H9 (cell line): ENCODE data around the gene RFC4. TPM values are rescaled to one million over a fixed set of nuclear protein-coding genes. Genes with fewer than 3 reads are reported as not detected.

Experiments used
- DNase-seq: peaks from one replicate; pipeline ENCODE4 v3.0.0-alpha.2; 2017
- H2AFZ ChIP-seq: one replicate; pipeline ENCODE4 v1.6.1; 2013; ENCODE audit warnings: mild to moderate bottlenecking, low read length, control low read depth, moderate library complexity
- H2AK5ac ChIP-seq: 2 replicates; pipeline ENCODE4 v1.6.1; 2013; ENCODE audit warnings: low read length, control low read depth, mixed read lengths; ENCODE audit not compliant: insufficient read length
- H2BK120ac ChIP-seq: one replicate; pipeline ENCODE4 v1.6.1; 2013; ENCODE audit warnings: low read depth, mild to moderate bottlenecking, low read length, control low read depth, inconsistent platforms; ENCODE audit not compliant: poor library complexity, severe bottlenecking
- H2BK12ac ChIP-seq: 2 replicates; pipeline ENCODE4 v1.6.1; 2013; ENCODE audit warnings: low read length, control low read depth, mixed read lengths, low read depth; ENCODE audit not compliant: insufficient read length
- H2BK15ac ChIP-seq: 2 replicates; pipeline ENCODE4 v1.6.1; 2013; ENCODE audit warnings: low read depth, low read length, control low read depth
- H2BK20ac ChIP-seq: one replicate; pipeline ENCODE4 v1.6.1; 2013; ENCODE audit warnings: low read depth, mild to moderate bottlenecking, low read length, control low read depth, inconsistent platforms; ENCODE audit not compliant: poor library complexity, severe bottlenecking
- H2BK5ac ChIP-seq: 2 replicates; pipeline ENCODE4 v1.6.1; 2013; ENCODE audit warnings: low read length, control low read depth, mixed read lengths; ENCODE audit not compliant: insufficient read length
- H3K14ac ChIP-seq: 2 replicates; pipeline ENCODE4 v1.6.1; 2013; ENCODE audit warnings: low read length, control low read depth; ENCODE audit not compliant: insufficient read depth
- H3K18ac ChIP-seq: 2 replicates; pipeline ENCODE4 v1.6.1; 2013; ENCODE audit warnings: low read depth, mild to moderate bottlenecking, mixed read lengths, low read length, control low read depth; ENCODE audit not compliant: insufficient read length
- H3K23ac ChIP-seq: 2 replicates; pipeline ENCODE4 v1.6.1; 2013; ENCODE audit warnings: low read length, control low read depth, mixed read lengths, low read depth; ENCODE audit not compliant: insufficient read length
- H3K23me2 ChIP-seq: 2 replicates; pipeline ENCODE4 v1.6.1; 2013; ENCODE audit warnings: low read depth, mild to moderate bottlenecking, mixed read lengths, low read length, control low read depth; ENCODE audit not compliant: insufficient read length, poor library complexity, severe bottlenecking
- H3K27ac ChIP-seq: 2 replicates; pipeline ENCODE4 v1.5.1; 2013; ENCODE audit warnings: low read length, control low read depth, mixed read lengths, low read depth; ENCODE audit not compliant: insufficient read length
- H3K27me3 ChIP-seq: 2 replicates; pipeline ENCODE4 v1.6.1; 2013; ENCODE audit warnings: low read length, control low read depth, inconsistent platforms; ENCODE audit not compliant: insufficient read depth
- H3K4ac ChIP-seq: 2 replicates; pipeline ENCODE4 v1.6.1; 2013; ENCODE audit warnings: low read depth, mild to moderate bottlenecking, control low read depth, inconsistent platforms, low read length, moderate library complexity
- H3K4me1 ChIP-seq: 2 replicates; pipeline ENCODE4 v1.6.1; 2013; ENCODE audit warnings: low read length, control low read depth, inconsistent platforms; ENCODE audit not compliant: insufficient read depth
- H3K4me2 ChIP-seq: 2 replicates; pipeline ENCODE4 v1.6.1; 2013; ENCODE audit warnings: low read length, control low read depth, mixed read lengths; ENCODE audit not compliant: insufficient read length, insufficient read depth
- H3K56ac ChIP-seq: 2 replicates; pipeline ENCODE4 v1.6.1; 2013; ENCODE audit warnings: low read depth, mild to moderate bottlenecking, mixed read lengths, low read length, control low read depth; ENCODE audit not compliant: insufficient read length
- H3K79me1 ChIP-seq: 2 replicates; pipeline ENCODE4 v1.6.1; 2013; ENCODE audit warnings: low read depth, mild to moderate bottlenecking, moderate library complexity, low read length, control low read depth, inconsistent platforms; ENCODE audit not compliant: insufficient read depth, poor library complexity, severe bottlenecking
- H3K79me2 ChIP-seq: 2 replicates; pipeline ENCODE4 v1.6.1; 2013; ENCODE audit warnings: low read length, control low read depth, inconsistent platforms; ENCODE audit not compliant: insufficient read depth
- H3K9ac ChIP-seq: 2 replicates; pipeline ENCODE4 v1.6.1; 2013; ENCODE audit warnings: low read length, control low read depth, mixed read lengths; ENCODE audit not compliant: insufficient read length; ENCODE audit errors: extremely low read depth
- H3K9me3 ChIP-seq: one replicate; pipeline ENCODE4 v1.6.1; 2013; ENCODE audit warnings: low read depth, low read length, inconsistent platforms; ENCODE audit not compliant: control insufficient read depth
- H3T11ph ChIP-seq: one replicate; pipeline ENCODE4 v1.6.1; 2013; ENCODE audit warnings: mild to moderate bottlenecking, low read length, control low read depth, inconsistent platforms
- H4K20me1 ChIP-seq: one replicate; pipeline ENCODE4 v1.6.1; 2013; ENCODE audit not compliant: control insufficient read depth, insufficient read length, insufficient read depth
- H4K5ac ChIP-seq: 2 replicates; pipeline ENCODE4 v1.6.1; 2013; ENCODE audit warnings: low read depth, mild to moderate bottlenecking, mixed read lengths, low read length, control low read depth; ENCODE audit not compliant: insufficient read length
- H4K8ac ChIP-seq: replicated peaks from 2 replicates; pipeline ENCODE4 v1.6.1; 2013; ENCODE audit warnings: low read length, control low read depth, mixed read lengths, low read depth; ENCODE audit not compliant: insufficient read length
- H4K91ac ChIP-seq: 2 replicates; pipeline ENCODE4 v1.6.1; 2013; ENCODE audit warnings: low read depth, mild to moderate bottlenecking, moderate library complexity, mixed read lengths, low read length, control low read depth; ENCODE audit not compliant: insufficient read length
- H3K27ac Mint-ChIP-seq, 3 experiments: 2 replicates in 2 of 3; 3 replicates in 1 of 3; pipeline ENCODE4 v1.8.0; 2020 to 2021; ENCODE audit warnings: mixed read lengths in 3 of 3, mild to moderate bottlenecking in 1 of 3, moderate library complexity in 1 of 3
- H3K27me3 Mint-ChIP-seq: 2 replicates; pipeline ENCODE4 v1.8.0; 2021; ENCODE audit warnings: low read depth, mild to moderate bottlenecking, moderate library complexity, mixed read lengths
- H3K36me3 Mint-ChIP-seq, 3 experiments: 2 replicates in 2 of 3; 3 replicates in 1 of 3; pipeline ENCODE4 v1.8.0; 2020 to 2021; ENCODE audit warnings: low read depth in 3 of 3, mixed read lengths in 3 of 3; ENCODE audit not compliant: insufficient read depth in 1 of 3
- H3K4me1 Mint-ChIP-seq, 2 experiments: 2 replicates each; pipeline ENCODE4 v1.8.0; 2020; ENCODE audit warnings: mixed read lengths in 2 of 2
- H3K4me3 Mint-ChIP-seq, 2 experiments: 2 replicates in 1 of 2; 3 replicates in 1 of 2; pipeline ENCODE4 v1.8.0; 2020 to 2021; ENCODE audit warnings: mild to moderate bottlenecking in 2 of 2, mixed read lengths in 2 of 2, moderate library complexity in 1 of 2
- H3K9me3 Mint-ChIP-seq, 2 experiments: 2 replicates in 1 of 2; 3 replicates in 1 of 2; pipeline ENCODE4 v1.8.0; 2020; ENCODE audit warnings: mild to moderate bottlenecking in 2 of 2, mixed read lengths in 2 of 2, moderate library complexity in 1 of 2
- CTCF ChIP-seq: fragments of 200-600 bp; sonication (generic); conservative IDR thresholded peaks from 3 replicates; pipeline ENCODE4 v1.8.0; 2021; ENCODE audit warnings: antibody characterized with exemption, mild to moderate bottlenecking
- WGBS: extraction: QIAGEN DNeasy Blood & Tissue Kit; methylation state at CpG from one replicate; pipeline ENCODE4 v1.1.7; 2013; ENCODE audit warnings: missing lambda C conversion rate, low lambda C conversion rate, mixed read lengths; ENCODE audit not compliant: insufficient read length; ENCODE audit errors: extremely low coverage; 5-methylcytosine and 5-hydroxymethylcytosine counted together
- total RNA-seq: library from RNA; stranded (reverse); gene quantifications from 2 replicates; pipeline ENCODE4 v1.2.1, GENCODE V29; 2021

The RFC4 gene
- total RNA-seq, 1 experiment from 2014 or later: 108 TPM

DNA sequence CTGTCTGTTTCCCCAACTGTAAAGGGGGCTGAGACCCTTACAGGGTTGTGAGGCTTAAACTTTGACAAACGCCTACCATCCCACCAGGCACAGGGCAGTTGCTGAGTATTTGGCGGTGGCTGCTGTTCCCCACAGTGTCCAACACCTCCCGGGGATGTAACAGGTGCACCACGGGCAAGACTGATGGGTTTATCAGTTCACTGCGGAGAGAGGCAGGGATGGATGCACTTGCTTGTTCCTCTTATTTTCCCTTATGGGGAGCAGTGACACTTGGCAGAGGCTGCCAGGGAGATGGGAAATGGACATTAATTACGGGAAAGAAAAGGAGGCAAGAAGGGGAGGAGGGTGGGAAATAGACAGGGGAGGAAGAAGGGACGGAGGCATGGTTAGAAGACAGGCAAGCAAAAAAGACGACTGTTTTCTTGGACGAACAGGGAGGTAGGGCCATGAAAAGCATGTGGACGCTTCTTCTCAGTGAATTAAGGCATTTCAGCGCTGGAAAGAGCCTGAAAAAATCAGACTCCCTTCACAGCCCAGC is 19.7 kb upstream of the RFC4 start:
- Mint-ChIP-seq H3K36me3 (no peaks in the 10 kb centered on the region), H3K4me3 (peak overlapping the region; percentile 68 to 78), H3K4me1 (peaks cover 37 to 40% of the 10 kb centered on the region in 2 experiments), H3K27me3 (peaks cover 62% of the 10 kb centered on the region), H3K27ac (no peak overlapping the region), H3K9me3 (no peaks in the 10 kb centered on the region; a peak in 1 of 5 replicates)
- Histone ChIP-seq H3K9me3 (no peaks in the 10 kb centered on the region), H4K91ac (no peak overlapping the region), H3K4me2 (peak overlapping the region; percentile 50), H3K18ac (no peak overlapping the region), H3K4me1 (no peaks in the 10 kb centered on the region; the same call in 1 of the 2 replicates), H2BK20ac (no peak overlapping the region), H3K4ac (no peak overlapping the region), H2BK12ac (no peak overlapping the region), H4K20me1 (no peaks in the 10 kb centered on the region), H4K8ac (no peak overlapping the region), H3K23ac (no peak overlapping the region), H2BK15ac (no peak overlapping the region), H3K27ac (no peak overlapping the region), H2BK120ac (no peak overlapping the region), H3T11ph (no peak overlapping the region), H2AK5ac (no peak overlapping the region), H3K14ac (no peak overlapping the region), H2BK5ac (no peak overlapping the region), H3K27me3 (peaks cover 5% of the 10 kb centered on the region; the same call in 1 of the 2 replicates), H3K79me2 (no peaks in the 10 kb centered on the region), H3K56ac (no peak overlapping the region), H3K79me1 (no peaks in the 10 kb centered on the region), H4K5ac (no peak overlapping the region), H3K23me2 (peaks cover 14% of the 10 kb centered on the region), H3K9ac (no peak overlapping the region), H2AFZ (no peak overlapping the region)
- no peak for TF ChIP-seq CTCF
- DNase-seq: peak; percentile 38
- no CpG with 5 or more reads among the region's 11 CpGs for WGBS
